Embryonic facial prominence (tissue), 1 donor: Measurements from ENCODE around the gene ALG6.

ENCODE experiments used
- DNase-seq: peaks from one replicate; pipeline ENCODE4 v3.0.0-alpha.2; 2016; ENCODE audit errors: extremely low spot score

Gene ALG6

DNA sequence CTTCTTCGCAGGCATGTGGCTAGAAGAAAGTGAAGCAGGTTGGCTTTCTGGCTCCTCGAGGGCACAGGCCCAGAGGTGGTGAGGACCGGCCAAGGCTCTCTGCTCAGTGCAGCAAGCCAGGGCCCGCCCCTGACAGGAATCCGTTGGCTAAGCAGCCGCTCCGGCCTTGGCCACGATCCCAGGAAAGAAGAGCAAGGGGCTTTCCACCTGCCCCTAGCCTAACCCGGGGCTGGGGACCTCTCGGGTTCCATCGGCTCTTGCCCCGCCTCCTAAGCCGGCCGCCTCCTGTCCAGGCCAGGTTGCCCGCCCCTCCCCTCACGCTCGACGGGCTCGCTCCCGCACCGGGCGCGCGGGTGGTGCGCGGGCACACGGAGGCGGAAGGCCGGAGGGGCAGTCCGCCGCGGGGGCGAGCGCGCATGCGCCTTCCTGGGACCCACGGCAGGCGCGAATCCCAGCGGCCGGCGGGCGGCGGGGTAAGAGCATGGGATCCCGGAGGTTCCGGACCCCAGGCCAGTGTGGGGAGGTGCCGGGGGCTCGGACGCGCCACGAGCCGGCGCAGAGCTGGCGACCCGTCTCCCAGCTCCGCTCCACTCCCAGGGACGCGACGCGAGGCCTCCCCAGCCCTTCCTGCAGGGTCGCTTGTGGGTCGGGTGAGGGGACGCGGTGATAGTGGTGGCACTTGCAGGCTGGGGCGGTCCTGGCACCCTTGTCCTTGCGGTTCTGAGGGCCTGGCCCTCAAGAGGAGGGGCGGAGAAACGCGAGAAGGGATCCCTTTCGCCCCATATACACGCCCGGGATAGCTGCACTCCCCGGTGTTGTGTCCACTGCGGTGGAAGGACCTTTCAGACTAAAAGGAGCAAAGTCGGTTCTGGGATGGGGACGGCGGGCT, at the start of gene ALG6:
Gene ALG6, plus strand, starts transcription at position 413 of the 889 bp plus-strand sequence. CDS start 3,351 bp downstream, outside the sequence.
- DNase-seq, result peak; percentile 74

DNA sequence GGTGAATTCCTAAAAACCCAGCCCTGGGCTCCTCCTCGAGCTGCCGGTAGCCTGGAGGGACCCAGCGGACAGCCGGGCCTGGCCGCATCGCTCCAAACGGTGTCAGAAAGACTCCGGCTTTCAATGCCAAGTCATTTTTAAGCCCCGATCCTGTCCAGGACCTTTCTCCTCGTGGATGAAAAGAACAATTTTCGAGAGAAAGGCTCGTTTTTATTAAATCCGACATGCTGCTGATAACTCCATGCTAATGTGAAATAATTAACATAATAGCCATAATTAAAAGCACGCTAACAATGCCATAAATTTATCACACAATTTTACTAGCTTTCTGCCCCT, 49.6 kb upstream of the ALG6 start:
- DNase-seq, result no peak

DNA sequence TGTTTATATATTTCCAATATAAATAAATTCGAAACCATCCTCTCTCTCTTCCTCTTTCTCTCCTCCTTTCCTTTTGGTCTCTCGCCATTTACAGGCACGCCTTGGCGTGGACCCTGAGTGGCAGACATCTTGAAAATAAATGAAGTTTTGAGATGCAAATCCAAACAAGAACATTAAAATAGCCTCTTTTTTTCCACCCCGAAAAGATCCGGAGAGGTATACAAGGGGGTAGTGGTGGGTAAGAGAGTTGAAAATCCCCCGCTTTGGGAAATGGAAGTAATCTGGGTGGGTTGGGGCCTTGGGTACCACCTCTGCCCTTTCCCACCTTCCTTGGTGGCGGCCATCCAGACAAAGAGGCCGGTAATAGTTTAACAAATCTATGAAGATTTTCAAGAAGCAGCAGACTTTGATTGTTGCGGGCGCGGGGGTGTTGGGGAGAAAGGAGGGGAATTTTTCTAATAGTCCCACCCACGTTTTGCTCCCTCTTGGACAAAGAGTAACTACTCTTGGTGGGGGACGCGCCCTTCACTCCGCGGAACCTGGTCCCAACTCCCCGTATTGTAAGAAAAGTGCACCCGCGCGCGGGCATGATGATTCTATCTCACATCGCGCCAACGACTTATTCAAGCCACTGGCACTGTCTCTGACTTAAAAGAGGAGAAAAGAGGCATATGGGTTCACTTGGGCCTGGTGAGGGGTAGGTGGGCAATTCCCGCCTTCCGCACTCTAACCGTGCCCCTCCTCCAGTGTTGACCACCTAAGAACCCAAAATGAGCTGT, 49.0 kb upstream of the ALG6 start:
- no peak for DNase-seq

DNA sequence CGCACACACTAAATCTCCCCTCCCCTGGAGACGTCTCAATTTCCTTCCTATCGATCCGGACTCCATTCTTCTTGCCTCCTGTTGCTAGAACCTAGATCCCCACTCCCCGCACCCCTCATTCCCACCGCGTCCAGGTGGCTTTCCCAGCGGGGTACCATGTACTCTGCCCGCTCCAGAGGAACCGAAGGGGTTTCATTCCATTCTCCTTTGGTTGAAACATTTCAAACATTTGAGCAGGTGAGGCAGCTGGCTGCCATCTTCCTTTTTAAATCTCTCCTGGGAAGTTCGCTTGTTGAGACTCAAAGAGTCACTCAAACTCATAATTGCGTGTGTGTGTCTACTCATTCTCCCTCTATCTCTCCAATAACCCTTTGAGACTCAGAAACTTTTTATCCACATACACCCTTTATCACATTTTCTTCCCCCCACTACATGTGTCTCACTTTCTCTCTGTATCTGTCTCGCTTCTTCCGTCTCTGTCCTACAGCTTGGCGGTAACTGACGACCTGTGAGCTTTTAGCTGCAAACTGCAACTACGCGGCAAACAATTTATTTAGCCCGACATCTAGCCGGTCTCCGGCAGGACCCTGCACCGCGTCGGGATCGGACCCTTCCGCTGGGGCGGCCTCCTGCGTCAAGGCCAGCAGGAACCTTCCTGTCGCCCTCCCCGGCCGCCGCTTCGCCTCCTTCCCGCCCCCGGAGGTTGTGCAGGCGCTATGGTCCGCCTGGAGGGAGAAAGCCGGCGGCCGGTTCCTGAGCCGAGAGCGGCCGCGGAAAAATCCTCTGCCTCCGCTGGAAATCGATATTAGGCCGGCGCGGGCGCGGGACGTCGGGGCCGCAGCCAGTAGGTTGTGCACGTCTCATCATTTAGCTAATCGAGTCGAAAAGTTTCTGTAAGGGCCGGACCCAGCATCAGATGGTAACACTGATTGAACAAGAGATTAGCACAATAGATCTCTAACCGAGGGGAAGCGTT, 48.1 kb upstream of the ALG6 start:
- DNase-seq, result no peak

DNA sequence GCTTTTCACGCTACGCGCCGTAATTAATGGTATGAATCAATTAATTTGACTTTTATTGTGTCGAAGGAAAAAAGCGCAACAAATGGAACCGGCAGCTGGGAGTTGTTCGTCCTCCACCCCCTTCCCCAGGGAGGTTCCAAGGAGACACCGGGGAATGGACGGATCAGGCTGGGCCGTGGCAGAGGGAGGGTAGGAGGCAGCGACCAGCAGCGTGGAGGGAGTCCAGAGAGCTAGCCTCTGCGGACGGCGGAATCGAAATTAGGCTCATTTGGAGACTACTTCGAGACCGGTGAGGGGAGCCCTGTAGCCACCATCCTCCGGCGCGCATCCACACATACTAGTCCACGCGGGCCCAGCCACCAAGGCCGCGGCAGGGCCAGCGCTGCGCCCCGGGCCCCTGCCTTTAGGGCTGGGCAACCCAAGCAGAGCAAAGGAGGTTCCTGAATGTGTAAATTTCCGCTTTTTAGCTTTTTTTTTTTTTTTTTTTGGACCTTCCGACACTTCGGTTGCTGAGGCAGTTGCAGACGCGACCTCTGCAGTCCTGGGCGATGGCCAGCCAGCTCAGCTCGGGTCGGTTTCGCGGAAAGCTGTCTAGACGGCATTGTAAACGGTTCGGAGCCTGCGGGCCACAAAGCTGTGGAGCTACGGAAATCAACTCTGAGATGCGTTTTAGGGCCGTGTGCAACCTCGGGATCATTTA, 47.3 kb upstream of the ALG6 start:
- no peak for DNase-seq

DNA sequence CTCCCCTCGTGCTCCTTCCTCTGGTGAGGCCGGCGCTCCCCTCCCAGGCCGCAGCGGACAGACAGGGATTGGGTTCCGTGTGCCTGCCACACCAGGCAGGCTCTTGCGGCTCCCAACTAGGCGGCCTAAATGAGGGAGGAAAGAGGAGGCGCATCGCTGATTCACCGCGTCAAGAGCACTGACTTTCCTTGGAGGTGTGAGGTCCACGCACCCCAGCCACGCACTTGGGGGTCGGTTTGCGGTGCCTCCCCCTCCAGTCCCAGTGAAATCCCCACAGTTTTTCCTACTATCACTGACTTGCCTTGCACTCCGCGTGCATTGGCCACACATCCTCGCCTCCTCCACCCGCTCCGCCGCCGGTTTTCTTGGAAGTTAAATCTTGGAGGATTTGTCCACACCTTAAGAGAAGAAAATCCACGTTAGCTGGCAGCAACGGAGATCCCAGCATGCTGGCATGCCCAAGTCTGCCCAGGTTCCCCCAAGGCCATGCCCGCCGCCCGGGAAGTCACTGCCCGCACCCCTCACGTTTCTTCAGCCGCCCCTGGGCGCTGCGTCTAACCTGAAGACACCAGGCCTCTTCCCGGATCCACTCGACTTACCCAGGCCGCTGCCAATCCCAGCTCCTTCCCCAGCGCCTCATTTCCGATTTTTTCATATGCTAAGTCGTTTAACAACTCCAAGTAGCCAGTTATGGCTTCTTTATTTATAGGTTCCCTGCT, 46.2 kb upstream of the ALG6 start:
- DNase-seq, result no peak

DNA sequence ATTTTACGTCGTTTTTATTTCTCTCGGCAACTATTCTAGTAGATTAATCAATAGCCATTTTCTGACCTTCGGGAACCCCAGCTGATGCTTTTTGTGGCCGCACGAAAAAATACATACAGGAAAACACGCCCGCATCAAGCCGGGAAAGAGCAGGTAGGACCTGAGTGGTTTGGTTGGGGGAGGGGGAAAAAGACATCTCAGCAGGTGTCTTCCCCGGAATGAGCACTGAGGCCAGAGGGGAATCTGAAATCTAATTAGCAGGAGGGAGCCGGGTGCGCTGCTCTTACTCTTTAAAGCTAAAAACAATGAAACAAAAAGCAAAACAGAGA, 45.7 kb upstream of the ALG6 start:
- DNase-seq, result no peak

DNA sequence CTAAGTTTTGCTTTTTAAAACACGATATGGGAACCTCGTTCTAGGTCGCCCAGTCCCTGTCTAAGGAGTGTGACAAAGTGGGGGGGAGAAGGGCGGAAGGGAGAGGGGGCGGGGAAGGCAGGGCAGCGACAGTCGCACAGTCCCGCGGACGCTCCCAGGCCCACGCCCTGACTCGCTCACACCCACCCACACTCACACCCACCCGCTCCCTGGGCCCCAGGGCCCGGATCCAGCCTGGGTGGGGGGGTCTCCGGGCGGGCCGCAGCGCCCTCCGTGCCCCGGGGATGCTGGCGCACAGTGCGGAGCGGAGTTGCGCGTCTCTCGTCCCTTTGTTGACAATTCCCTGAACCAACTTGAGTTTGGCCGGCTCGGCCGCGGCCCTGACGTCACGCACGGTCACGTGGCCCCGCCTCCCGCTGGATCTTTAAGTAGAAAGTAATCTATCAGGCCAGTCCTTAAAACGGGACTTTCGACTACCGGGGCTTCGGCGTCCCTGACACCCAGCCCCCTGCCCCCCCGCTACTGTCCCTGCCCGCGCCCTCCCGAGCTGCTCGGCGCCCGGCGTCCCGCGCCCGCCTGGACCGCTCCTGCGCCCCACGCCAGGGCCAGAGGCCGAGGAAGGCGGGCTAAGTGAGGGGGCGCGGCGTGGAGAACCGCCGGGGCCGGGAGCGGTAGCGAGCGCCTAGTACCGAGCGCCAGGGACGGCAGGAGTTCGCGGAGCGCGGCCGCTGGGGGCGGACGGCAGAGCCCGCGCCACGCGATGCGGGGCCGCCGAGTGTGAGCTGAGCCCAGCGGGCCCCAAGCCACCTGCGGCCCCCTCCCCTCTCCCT, 45.1 kb upstream of the ALG6 start, which contains the start of gene FOXD3:
Gene FOXD3, plus strand, starts transcription at position 454 of the 830 bp plus-strand sequence. CDS start 492 bp downstream, outside the sequence.
- no peak for DNase-seq

DNA sequence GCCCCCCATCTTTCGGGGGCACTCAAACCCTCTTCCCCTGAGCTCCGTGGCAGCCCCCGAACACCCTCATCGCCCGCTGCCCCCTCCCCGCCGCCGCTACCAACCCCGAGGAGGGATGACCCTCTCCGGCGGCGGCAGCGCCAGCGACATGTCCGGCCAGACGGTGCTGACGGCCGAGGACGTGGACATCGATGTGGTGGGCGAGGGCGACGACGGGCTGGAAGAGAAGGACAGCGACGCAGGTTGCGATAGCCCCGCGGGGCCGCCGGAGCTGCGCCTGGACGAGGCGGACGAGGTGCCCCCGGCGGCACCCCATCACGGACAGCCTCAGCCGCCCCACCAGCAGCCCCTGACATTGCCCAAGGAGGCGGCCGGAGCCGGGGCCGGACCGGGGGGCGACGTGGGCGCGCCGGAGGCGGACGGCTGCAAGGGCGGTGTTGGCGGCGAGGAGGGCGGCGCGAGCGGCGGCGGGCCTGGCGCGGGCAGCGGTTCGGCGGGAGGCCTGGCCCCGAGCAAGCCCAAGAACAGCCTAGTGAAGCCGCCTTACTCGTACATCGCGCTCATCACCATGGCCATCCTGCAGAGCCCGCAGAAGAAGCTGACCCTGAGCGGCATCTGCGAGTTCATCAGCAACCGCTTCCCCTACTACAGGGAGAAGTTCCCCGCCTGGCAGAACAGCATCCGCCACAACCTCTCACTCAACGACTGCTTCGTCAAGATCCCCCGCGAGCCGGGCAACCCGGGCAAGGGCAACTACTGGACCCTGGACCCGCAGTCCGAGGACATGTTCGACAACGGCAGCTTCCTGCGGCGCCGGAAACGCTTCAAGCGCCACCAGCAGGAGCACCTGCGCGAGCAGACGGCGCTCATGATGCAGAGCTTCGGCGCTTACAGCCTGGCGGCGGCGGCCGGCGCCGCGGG, 44.2 kb upstream of the ALG6 start:
- DNase-seq, result no peak

DNA sequence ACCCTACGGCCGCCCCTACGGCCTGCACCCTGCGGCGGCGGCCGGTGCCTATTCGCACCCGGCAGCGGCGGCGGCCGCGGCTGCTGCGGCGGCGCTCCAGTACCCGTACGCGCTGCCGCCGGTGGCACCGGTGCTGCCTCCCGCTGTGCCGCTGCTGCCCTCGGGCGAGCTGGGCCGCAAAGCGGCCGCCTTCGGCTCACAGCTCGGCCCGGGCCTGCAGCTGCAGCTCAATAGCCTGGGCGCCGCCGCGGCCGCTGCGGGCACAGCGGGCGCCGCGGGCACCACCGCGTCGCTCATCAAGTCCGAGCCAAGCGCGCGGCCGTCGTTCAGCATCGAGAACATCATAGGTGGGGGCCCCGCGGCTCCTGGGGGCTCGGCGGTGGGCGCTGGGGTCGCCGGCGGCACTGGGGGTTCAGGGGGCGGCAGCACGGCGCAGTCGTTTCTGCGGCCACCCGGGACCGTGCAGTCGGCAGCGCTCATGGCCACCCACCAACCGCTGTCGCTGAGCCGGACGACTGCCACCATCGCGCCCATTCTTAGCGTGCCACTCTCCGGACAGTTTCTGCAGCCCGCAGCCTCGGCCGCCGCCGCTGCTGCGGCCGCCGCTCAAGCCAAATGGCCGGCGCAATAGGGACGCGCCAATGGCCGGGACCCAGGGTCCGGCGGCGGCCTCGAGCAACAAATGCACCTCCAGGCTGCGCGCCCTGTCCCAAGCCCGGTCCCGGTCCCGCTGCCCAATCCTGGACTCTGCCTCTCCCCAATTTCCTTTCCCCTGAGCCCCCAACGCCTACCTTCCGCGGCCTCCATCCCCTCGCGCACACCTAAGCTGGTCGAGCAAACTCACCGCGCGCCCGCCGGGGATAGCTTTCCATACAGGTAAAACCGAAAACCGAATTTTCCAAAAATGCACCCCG, 43.3 kb upstream of the ALG6 start:
- no peak for DNase-seq

DNA sequence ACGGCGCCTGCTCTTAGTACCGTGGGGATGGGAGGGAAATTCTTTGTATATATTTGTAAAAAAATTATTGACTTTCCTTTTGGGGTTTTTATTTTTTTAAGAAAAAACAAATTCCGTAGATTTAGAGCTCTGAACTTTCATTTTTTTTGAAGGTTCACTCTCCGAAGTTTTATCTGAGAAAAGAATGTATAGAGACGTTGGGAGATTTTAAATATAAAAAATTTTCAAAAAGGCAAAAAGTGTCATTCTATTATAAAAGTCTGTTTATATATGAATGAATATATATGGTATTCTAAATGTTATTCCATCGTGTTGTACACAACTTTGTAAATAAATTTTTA, 42.7 kb upstream of the ALG6 start:
- no peak for DNase-seq

DNA sequence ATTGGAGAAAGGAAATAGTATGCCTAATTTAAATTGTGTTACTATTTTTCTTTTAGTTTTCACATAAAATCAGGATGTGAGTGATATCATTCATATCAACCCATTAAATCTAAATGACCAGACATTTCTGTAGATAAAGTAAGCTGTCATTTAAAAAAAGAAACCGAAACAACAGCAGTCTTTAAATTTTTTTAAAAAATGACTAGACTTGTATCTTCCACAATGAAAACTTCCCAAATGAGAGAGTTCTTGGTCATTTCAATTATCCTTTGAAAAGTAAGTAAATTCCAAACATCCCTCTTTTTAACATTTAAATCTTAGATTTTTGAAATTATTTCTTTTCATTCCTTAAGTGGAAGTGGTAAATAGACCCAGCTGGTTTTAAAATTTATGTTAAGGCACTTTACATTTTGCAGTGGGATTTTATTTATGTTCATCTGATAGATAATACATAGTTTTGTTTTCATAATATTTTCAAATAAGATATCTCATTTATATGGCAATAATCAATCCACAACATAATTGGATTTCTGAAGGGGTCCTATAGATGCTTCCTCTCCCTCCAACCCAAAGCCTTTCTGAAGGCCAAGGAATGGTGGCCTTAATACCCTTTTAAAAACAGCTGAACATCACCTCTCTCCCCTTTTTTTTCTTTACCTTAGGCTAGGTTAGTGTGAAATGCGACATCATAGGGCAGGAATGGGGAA, 42.0 kb upstream of the ALG6 start:
- no peak for DNase-seq

DNA sequence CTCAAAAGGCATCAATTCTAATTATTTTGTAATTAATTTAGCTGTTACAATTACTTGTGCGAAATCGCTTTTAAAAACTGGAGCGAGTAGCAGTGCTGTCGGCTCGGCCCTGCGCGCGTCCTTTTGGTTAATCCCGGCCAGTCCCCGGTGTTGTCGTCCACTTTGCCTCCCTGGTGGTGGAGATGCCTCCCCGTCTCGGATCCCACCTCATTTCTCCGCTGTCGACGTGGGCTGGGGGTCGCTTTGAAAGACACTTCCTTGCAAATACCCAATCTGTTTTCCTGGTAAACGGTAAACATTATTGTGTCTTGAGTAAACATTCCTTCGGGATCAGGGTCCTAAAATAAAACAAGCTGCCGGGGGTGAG, 41.3 kb upstream of the ALG6 start:
- no peak for DNase-seq

DNA sequence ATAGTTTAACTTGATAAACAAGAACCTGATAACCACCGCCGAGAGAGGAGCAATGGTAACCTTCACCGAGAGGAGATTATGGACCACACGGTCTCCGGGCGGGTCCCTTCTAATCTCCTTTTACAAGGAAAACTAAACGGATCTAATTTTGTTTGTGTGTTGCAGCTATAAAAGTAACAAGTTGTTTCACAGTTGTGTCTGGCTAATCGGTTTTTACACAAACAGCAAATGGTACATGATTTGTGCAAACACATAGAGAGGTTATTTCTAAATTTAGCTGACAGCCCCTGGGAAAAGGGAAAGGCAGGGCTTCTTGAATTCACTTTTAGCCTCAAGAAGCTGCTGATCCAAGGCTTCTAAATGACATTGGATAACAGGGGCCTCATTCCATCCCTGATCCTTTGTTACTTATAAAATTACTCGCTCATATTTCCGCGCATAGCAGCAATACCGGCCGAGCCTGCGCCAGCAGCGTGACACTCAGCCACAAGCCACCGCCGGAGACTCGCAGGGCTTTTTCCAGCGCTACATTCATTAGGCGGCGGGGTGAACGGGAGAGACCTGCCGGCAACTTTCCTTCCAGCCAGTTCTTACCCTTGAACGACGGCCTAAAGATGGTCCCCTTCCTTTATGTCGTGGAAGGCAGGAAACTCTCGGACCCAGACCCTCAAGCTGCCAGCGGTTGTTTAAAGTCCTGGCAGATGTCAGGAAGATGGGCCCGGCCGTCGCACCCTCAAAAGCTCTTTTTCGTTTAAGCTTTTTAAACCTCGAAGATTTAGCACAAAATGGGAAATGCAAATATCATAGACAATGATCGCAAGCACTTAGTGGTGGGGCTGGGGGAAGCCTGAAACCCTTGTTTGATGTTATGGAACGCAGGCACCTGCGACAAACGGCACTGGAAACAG, 40.7 kb upstream of the ALG6 start:
- DNase-seq, result no peak

DNA sequence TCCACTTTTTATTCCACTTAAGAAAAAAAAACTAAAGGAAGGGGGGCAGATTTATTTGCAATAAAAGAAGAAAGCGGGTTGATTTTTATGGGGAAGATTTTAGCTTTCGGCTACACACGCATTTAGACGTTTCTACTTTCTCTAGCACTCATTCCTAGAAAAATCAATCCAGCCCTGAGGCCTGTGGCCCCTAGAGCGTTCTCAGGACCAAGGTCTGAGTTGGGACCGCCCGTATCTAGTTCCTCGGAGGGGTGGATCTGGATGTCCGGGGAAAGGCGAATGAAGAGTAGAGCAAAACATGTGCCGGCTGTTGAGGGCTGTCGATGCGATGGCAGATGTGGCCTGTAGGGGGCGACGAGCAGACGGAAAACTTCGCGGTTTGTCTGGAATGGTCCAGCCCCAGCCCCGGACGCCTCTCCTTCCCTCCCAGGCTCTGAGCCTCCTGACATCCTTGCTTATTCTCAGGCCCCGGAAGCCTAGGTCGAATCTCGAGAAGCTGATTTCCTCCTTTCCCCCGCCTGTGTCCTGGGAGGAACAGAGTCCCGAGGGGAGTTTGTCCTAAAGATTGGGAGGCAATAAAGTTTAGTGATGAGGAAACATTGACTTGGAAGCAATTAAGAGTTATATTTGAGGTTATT, 39.9 kb upstream of the ALG6 start:
- no peak for DNase-seq

DNA sequence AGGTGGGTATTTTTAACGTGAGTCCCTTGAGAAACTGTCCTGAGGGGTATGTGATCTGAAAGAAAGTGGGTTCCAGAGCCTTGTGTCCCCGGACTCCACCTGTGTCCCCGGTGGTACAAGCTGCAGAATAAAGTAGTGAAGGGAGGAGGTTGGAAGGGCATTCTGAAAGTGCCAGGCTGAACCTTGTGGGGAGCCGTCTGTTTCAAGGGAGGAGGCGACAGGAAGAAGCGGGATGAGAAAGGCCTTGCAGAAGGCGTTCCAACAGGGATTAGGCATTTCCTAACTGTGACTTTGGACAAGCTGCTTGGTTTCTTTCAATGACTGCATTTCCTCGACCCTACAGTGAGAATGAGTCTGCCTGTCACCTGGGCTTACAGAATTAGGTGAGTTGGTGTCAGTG, 39.3 kb upstream of the ALG6 start:
- no peak for DNase-seq
